Measurements from ENCODE around the gene PROKR1. TPM values are rescaled to one million over a fixed set of nuclear protein-coding genes. Genes with fewer than 3 reads are reported as not detected.

PROKR1 gene
- total and polyA plus RNA-seq, 8 donors = not detected

- Histone ChIP-seq H3K27me3 (no peaks in the 10 kb centered on the region), H3K9me3 (peaks cover 0 to 36% (median 12%) of the 10 kb centered on the region in 4 donors), H3K4me3 (no peak overlapping the region), H3K4me1 (no peaks in the 10 kb centered on the region), H3K36me3 (no peaks in the 10 kb centered on the region), H3K27ac (no peak overlapping the region)
- TF ChIP-seq CTCF (IDR thresholded peaks at IDR 0.05) = no peak
- TF ChIP-seq POLR2A (IDR thresholded peaks at IDR 0.05) = no peak
- TF ChIP-seq POLR2AphosphoS5 (IDR thresholded peaks at IDR 0.05) = no peak
- no peak for TF ChIP-seq EP300 (IDR thresholded peaks at IDR 0.05)
- intact Hi-C loops (cut with DNase I; ENCODE audit: low total_unique reads) = no loop called here
- DNase-seq = no peak
- 91 to 98% (median 95%) methylated on average over 1 of the region's 1 CpG for WGBS, 5 donors
Measured at GRCh38 chr2:68603059-68603458, 40.3 kb upstream of the PROKR1 start.

GRCh38 chr2:68604077-68604476 lies 39.3 kb upstream of the PROKR1 start:
- no peak for TF ChIP-seq POLR2AphosphoS5 (IDR thresholded peaks at IDR 0.05)
- no peak for TF ChIP-seq POLR2A (IDR thresholded peaks at IDR 0.05)
- no peak for TF ChIP-seq CTCF (IDR thresholded peaks at IDR 0.05)
- no peak for TF ChIP-seq EP300 (IDR thresholded peaks at IDR 0.05)
- H3K9me3 ChIP-seq = peaks cover 0 to 36% (median 12%) of the 10 kb centered on the region in 4 donors
- no peaks in the 10 kb centered on the region for H3K36me3 ChIP-seq
- H3K4me3 ChIP-seq = no peak overlapping the region
- H3K27me3 ChIP-seq = no peaks in the 10 kb centered on the region
- DNase-seq = no peak
- H3K27ac ChIP-seq = no peak overlapping the region
- H3K4me1 ChIP-seq = no peaks in the 10 kb centered on the region
- intact Hi-C loops (cut with DNase I; ENCODE audit: low total_unique reads) = no loop called here
- WGBS, 5 donors = 84 to 91% (median 87%) methylated on average over 3 of the region's 3 CpGs

GRCh38 chr2:68605939-68606338 lies 37.4 kb upstream of the PROKR1 start:
- no peak for DNase-seq
- H3K4me1 ChIP-seq = no peaks in the 10 kb centered on the region
- TF ChIP-seq EP300 (IDR thresholded peaks at IDR 0.05) (no peak), POLR2AphosphoS5 (IDR thresholded peaks at IDR 0.05) (no peak), POLR2A (IDR thresholded peaks at IDR 0.05) (no peak), CTCF (IDR thresholded peaks at IDR 0.05) (no peak)
- intact Hi-C loops (cut with DNase I; ENCODE audit: low total_unique reads) = no loop called here
- H3K4me3 ChIP-seq = no peak overlapping the region
- peaks cover 3 to 44% (median 17%) of the 10 kb centered on the region in 4 donors for H3K9me3 ChIP-seq
- 68 to 90% (median 86%) methylated on average over 1 of the region's 1 CpG for WGBS, 5 donors
- H3K27ac ChIP-seq = no peak overlapping the region
- no peaks in the 10 kb centered on the region for H3K36me3 ChIP-seq
- no peaks in the 10 kb centered on the region for H3K27me3 ChIP-seq

GRCh38 chr2:68606759-68607158 lies 36.6 kb upstream of the PROKR1 start:
- Histone ChIP-seq H3K4me1 (no peaks in the 10 kb centered on the region), H3K9me3 (peaks cover 0 to 36% (median 12%) of the 10 kb centered on the region in 4 donors), H3K36me3 (no peaks in the 10 kb centered on the region), H3K4me3 (no peak overlapping the region), H3K27ac (no peak overlapping the region), H3K27me3 (no peaks in the 10 kb centered on the region)
- intact Hi-C loops (cut with DNase I; ENCODE audit: low total_unique reads) = no loop called here
- DNase-seq = no peak
- TF ChIP-seq POLR2AphosphoS5 (IDR thresholded peaks at IDR 0.05) (no peak), POLR2A (IDR thresholded peaks at IDR 0.05) (no peak), CTCF (IDR thresholded peaks at IDR 0.05) (no peak), EP300 (IDR thresholded peaks at IDR 0.05) (no peak)
- 84 to 92% (median 88%) methylated on average over 4 of the region's 4 CpGs for WGBS, 5 donors

Measured in stomach (tissue), 9 donors.